OCI-M2 (cell line): Measurements from ENCODE around the gene LGR6.
"Not testable (repeated sequence)": the region's sequence is repeated elsewhere in the genome, so short reads cannot be mapped to it uniquely, and the experiment has no call there.

Experiments
- DNase-seq: peaks from one replicate; lab custom pipeline; 2025; ENCODE audit not compliant: unreplicated experiment; lab: John Stamatoyannopoulos, UW

LGR6 gene

GRCh38 chr1:202193614-202194327, at the start of gene LGR6:
LGR6 (plus strand) TSS chr1:202193799; CDS start chr1:202193990, 191 bp downstream.
- DNase-seq, result no peak

- no peak for DNase-seq
Observed at GRCh38 chr1:202144402-202145067, 49.1 kb upstream of the LGR6 start, which contains the start of gene ARL8A. ARL8A (minus strand) TSS chr1:202144737; CDS start chr1:202144572, 165 bp downstream.

GRCh38 chr1:202145068-202145743, 48.4 kb upstream of the LGR6 start:
- DNase-seq, result no peak

GRCh38 chr1:202145744-202146140, 47.9 kb upstream of the LGR6 start:
- DNase-seq, result not testable (repeated sequence)

- no peak for DNase-seq
Observed at GRCh38 chr1:202146279-202146678, 47.3 kb upstream of the LGR6 start.

GRCh38 chr1:202146993-202147392, 46.6 kb upstream of the LGR6 start:
- no peak for DNase-seq

- no peak for DNase-seq
Observed at GRCh38 chr1:202148391-202148790, 45.2 kb upstream of the LGR6 start.

- no peak for DNase-seq
Observed at GRCh38 chr1:202149566-202149965, 44.0 kb upstream of the LGR6 start.

GRCh38 chr1:202150187-202150586, 43.4 kb upstream of the LGR6 start:
- DNase-seq, result no peak

- no peak for DNase-seq
Observed at GRCh38 chr1:202150602-202151001, 43.0 kb upstream of the LGR6 start.

GRCh38 chr1:202151045-202151444, 42.6 kb upstream of the LGR6 start:
- DNase-seq, result no peak

- no peak for DNase-seq
Observed at GRCh38 chr1:202152399-202152798, 41.2 kb upstream of the LGR6 start.

- no peak for DNase-seq
Observed at GRCh38 chr1:202153284-202153683, 40.3 kb upstream of the LGR6 start.

GRCh38 chr1:202154148-202154765, 39.3 kb upstream of the LGR6 start:
- no peak for DNase-seq

- DNase-seq, result no peak
Observed at GRCh38 chr1:202154766-202155477, 38.7 kb upstream of the LGR6 start.

- DNase-seq, result no peak
Observed at GRCh38 chr1:202155478-202156021, 38.0 kb upstream of the LGR6 start.

- DNase-seq, result no peak
Observed at GRCh38 chr1:202156590-202156989, 37.0 kb upstream of the LGR6 start.

- no peak for DNase-seq
Observed at GRCh38 chr1:202157945-202158344, 35.7 kb upstream of the LGR6 start.

- DNase-seq, result no peak
Observed at GRCh38 chr1:202158810-202159533, 34.6 kb upstream of the LGR6 start.
